Psoas muscle (tissue), 8 donors: Measurements from ENCODE around the gene RFX3. TPM values are rescaled to one million over a fixed set of nuclear protein-coding genes. Genes with fewer than 3 reads are reported as not detected.
A peak's percentile ranks its signal among the peaks of the same experiment; 100 is the strongest.

ENCODE experiments used
- ATAC-seq, 4 donors: fragments of 200-7000 bp; cut with Tn5 transposase; one replicate each; pipeline ENCODE4 v1.9.1; 2020; ENCODE audit warnings: moderate library complexity in 3 of 4, mild to moderate bottlenecking in 2 of 4
- DNase-seq, 2 donors: peaks; one replicate each; pipeline ENCODE4 v3.0.0-alpha.2; 2020
- H3K27ac ChIP-seq: fragments of 200-600 bp; one replicate; pipeline ENCODE4 v1.8.0; 2022
- H3K27me3 ChIP-seq, 3 donors: fragments of 200-600 bp in 1 of 3; one replicate each; pipeline versions ENCODE4 v1.6.1 to v1.8.0; 2013 to 2022; ENCODE audit warnings: low read length in 2 of 3, mild to moderate bottlenecking in 2 of 3, moderate library complexity in 1 of 3; ENCODE audit not compliant: insufficient read depth in 3 of 3
- H3K36me3 ChIP-seq, 2 donors: fragments of 200-600 bp in 1 of 2; one replicate each; pipeline versions ENCODE4 v1.6.1 to v1.8.0; 2013 to 2022; ENCODE audit warnings: low read depth in 1 of 2, mild to moderate bottlenecking in 1 of 2, moderate library complexity in 1 of 2; ENCODE audit not compliant: insufficient read depth in 1 of 2
- H3K4me1 ChIP-seq: fragments of 200-600 bp; one replicate; pipeline ENCODE4 v1.8.0; 2022
- H3K4me3 ChIP-seq: fragments of 200-600 bp; one replicate; pipeline ENCODE4 v1.8.0; 2022; ENCODE audit warnings: mild to moderate bottlenecking
- H3K9me3 ChIP-seq: fragments of 200-600 bp; one replicate; pipeline ENCODE4 v1.8.0; 2022
- CTCF ChIP-seq: fragments of 200-600 bp; IDR thresholded peaks from one replicate; pipeline ENCODE4 v1.8.0; 2022; ENCODE audit warnings: antibody characterized with exemption
- whole genome bisulfite sequencing, 3 donors: extraction: QIAGEN DNeasy Blood & Tissue Kit; methylation state at CpG; one replicate each; pipeline versions ENCODE4 v1.1.6 to v1.1.7; 2013; 5-methylcytosine and 5-hydroxymethylcytosine counted together
- intact Hi-C, 2 donors: fragments of 100-400 bp; cut with DNase I; formaldehyde crosslinking; loops; one replicate each; pipeline versions ENCODE4 v1.11.0 to v1.14.2; 2022
- polyA plus RNA-seq, 3 donors: library from polyadenylated mRNA; stranded (reverse); fragments of 200-250 nt; gene quantifications; one replicate each; pipeline ENCODE4 v1.2.3, GENCODE V29; 2013
- total RNA-seq, 4 donors: library from RNA; stranded (reverse); fragmentation: NEBNext Ultra II Directional in 2 of 4; extraction: Animal tissue kit (Norgen Biotek cat#: 25700) in 2 of 4; gene quantifications; one replicate each; pipeline versions ENCODE4 v1.2.1 to v1.2.4, GENCODE V29; 2021 to 2023
- donor health status: healthy with polysubstance abuse.
- donor health status: DM: no; HTN: no; CAD: no; lungs with moderate emphysema.
- donor health status: Bipolar disorder and iron deficiency.
- donor health status: healthy.
- donor health status: DM: yes; HTN: yes; CAD: no.
- donor health status: DM: no; HTN: no; CAD: no.
- donor health status: DM: no; HTN: no; CAD: no.
- donor health status: DM: yes; HTN: yes; CAD: no.

The RFX3 gene
- total and polyA plus RNA-seq, 7 donors = 0.38 to 5.7 (median 2.8) TPM

- WGBS, 3 donors = 92 to 95% (median 93%) methylated on average over 6 of the region's 6 CpGs
These were observed 9.0 kb upstream of the RFX3 start for GRCh38 chr9:3534614-3535404.

GRCh38 chr9:3532158-3532557 lies 6.4 kb upstream of the RFX3 start:
- TF ChIP-seq CTCF = no peak
- ATAC-seq (no peak), DNase-seq (no peak)
- no peaks in the 10 kb centered on the region for H3K9me3 ChIP-seq
- H3K27me3 ChIP-seq = no peaks in the 10 kb centered on the region
- intact Hi-C loops = no loop called here
- H3K27ac ChIP-seq = no peak overlapping the region
- peaks cover 0 to 6% of the 10 kb centered on the region in 2 donors for H3K36me3 ChIP-seq
- H3K4me3 ChIP-seq = no peak overlapping the region
- peaks cover 21% of the 10 kb centered on the region for H3K4me1 ChIP-seq

More at GRCh38 chr9:3534614-3535404, 9.0 kb upstream of the RFX3 start:
- Histone ChIP-seq H3K36me3 (peaks cover 0 to 6% of the 10 kb centered on the region in 2 donors), H3K9me3 (no peaks in the 10 kb centered on the region), H3K27me3 (no peaks in the 10 kb centered on the region), H3K27ac (no peak overlapping the region), H3K4me3 (no peak overlapping the region), H3K4me1 (no peaks in the 10 kb centered on the region)
- TF ChIP-seq CTCF = no peak
- ATAC-seq = no peak
- intact Hi-C loops = no loop called here
- DNase-seq = no peak

GRCh38 chr9:3528451-3528850 lies 2.6 kb upstream of the RFX3 start:
- ATAC-seq = no peak
- peaks cover 0 to 6% of the 10 kb centered on the region in 2 donors for H3K36me3 ChIP-seq
- intact Hi-C loops = loop anchor here in 1 of 2 donors (5.0 kb wide), 2 partner anchors 61 to 769 kb away; no protein-coding TSS in a partner anchor

GRCh38 chr9:3526997-3527940 lies 1.5 kb upstream of the RFX3 start:
- peak overlapping the region; percentile 99 for H3K27ac ChIP-seq
- no peaks in the 10 kb centered on the region for H3K9me3 ChIP-seq
- peaks cover 0 to 6% of the 10 kb centered on the region in 2 donors for H3K36me3 ChIP-seq
- no peaks in the 10 kb centered on the region for H3K27me3 ChIP-seq
- peak in 3 of 4 donors; percentile 0 to 6 (median 2) for ATAC-seq
- intact Hi-C loops = loop anchor here in 1 of 2 donors (5.0 kb wide), 2 partner anchors 60 to 770 kb away; no protein-coding TSS in a partner anchor
- peak; percentile 13 to 47 for DNase-seq
- H3K4me3 ChIP-seq = peak overlapping the region; percentile 80
- no peak for TF ChIP-seq CTCF
- 15 to 17% (median 16%) methylated on average over 19 of the region's 19 CpGs for WGBS, 3 donors
- peaks cover 25% of the 10 kb centered on the region for H3K4me1 ChIP-seq

More at GRCh38 chr9:3528451-3528850, 2.6 kb upstream of the RFX3 start:
- H3K4me1 ChIP-seq = peaks cover 21% of the 10 kb centered on the region
- 85 to 89% (median 89%) methylated on average over 7 of the region's 7 CpGs for WGBS, 3 donors
- TF ChIP-seq CTCF = no peak
- no peak for DNase-seq
- no peaks in the 10 kb centered on the region for H3K27me3 ChIP-seq
- peak overlapping the region; percentile 80 for H3K4me3 ChIP-seq
- H3K9me3 ChIP-seq = no peaks in the 10 kb centered on the region
- peak overlapping the region; percentile 99 for H3K27ac ChIP-seq
